Measurements from ENCODE around the gene ARL8A.
A peak's percentile ranks its signal among the peaks of the same experiment; 100 is the strongest.
"Not testable (repeated sequence)": the region's sequence is repeated elsewhere in the genome, so short reads cannot be mapped to it uniquely, and the experiment has no call there.

Gene ARL8A

GRCh38 chr1:202144402-202145067 lies at the start of gene ARL8A:
ARL8A (minus strand) TSS chr1:202144737; CDS start chr1:202144572, 165 bp downstream.
- DNase-seq, result peak in 1 of 2 experiments; percentile 16

GRCh38 chr1:202194328-202194648 lies 49.8 kb upstream of the ARL8A start:
- DNase-seq, result no peak

- no peak for DNase-seq
Observed at GRCh38 chr1:202193614-202194327, 49.2 kb upstream of the ARL8A start, which contains the start of gene LGR6. LGR6 (plus strand) TSS chr1:202193799; CDS start chr1:202193990, 191 bp downstream.

- DNase-seq, result peak; percentile 14 to 23
Observed at GRCh38 chr1:202192770-202193613, 48.5 kb upstream of the ARL8A start.

GRCh38 chr1:202191391-202191790 lies 46.9 kb upstream of the ARL8A start:
- DNase-seq, result not testable (repeated sequence)

GRCh38 chr1:202189918-202190715 lies 45.6 kb upstream of the ARL8A start:
- no peak for DNase-seq

GRCh38 chr1:202189001-202189790 lies 44.7 kb upstream of the ARL8A start:
- peak; percentile 32 to 48 for DNase-seq

- no peak for DNase-seq
Observed at GRCh38 chr1:202187697-202188407, 43.3 kb upstream of the ARL8A start.

- no peak for DNase-seq
Observed at GRCh38 chr1:202187041-202187671, 42.6 kb upstream of the ARL8A start.

- DNase-seq, result no peak
Observed at GRCh38 chr1:202186327-202186726, 41.8 kb upstream of the ARL8A start.

- peak; percentile 81 for DNase-seq
Observed at GRCh38 chr1:202184750-202185460, 40.4 kb upstream of the ARL8A start.

GRCh38 chr1:202182040-202182877 lies 37.7 kb upstream of the ARL8A start:
- no peak for DNase-seq

GRCh38 chr1:202181586-202181985 lies 37.0 kb upstream of the ARL8A start:
- DNase-seq, result no peak

GRCh38 chr1:202180751-202181139 lies 36.2 kb upstream of the ARL8A start:
- DNase-seq, result not testable (repeated sequence)

GRCh38 chr1:202179828-202180750 lies 35.6 kb upstream of the ARL8A start:
- no peak for DNase-seq

- no peak for DNase-seq
Observed at GRCh38 chr1:202176949-202177927, 32.7 kb upstream of the ARL8A start.

GRCh38 chr1:202173993-202174392 lies 29.5 kb upstream of the ARL8A start:
- no peak for DNase-seq
